C4-2B (cell line): ENCODE measurements around the gene CCL18.
"Not testable (repeated sequence)": the region's sequence is repeated elsewhere in the genome, so short reads cannot be mapped to it uniquely, and the experiment has no call there.

ENCODE experiments used
- CTCF ChIP-seq: fragments of 450-650 bp; conservative IDR thresholded peaks from 2 replicates; pipeline ENCODE4 v1.5.1; 2017; ENCODE audit warnings: mild to moderate bottlenecking
- ZFX ChIP-seq: fragments of 450-650 bp; IDR thresholded peaks from 2 replicates; pipeline ENCODE4 v1.6.1; 2017

- TF ChIP-seq CTCF, ZFX: not testable (repeated sequence)
Observed at GRCh38 chr17:36103401-36103975, 39.4 kb downstream of the CCL18 start, which contains the start of gene CCL4.
